H1 (cell line): Measurements from ENCODE around the gene SPRYD4. TPM values are rescaled to one million over a fixed set of nuclear protein-coding genes. Genes with fewer than 3 reads are reported as not detected.

Source experiments
- CTCF ChIA-PET: fragments of 300-600 bp; sonication (Branson Sonifier 250); formaldehyde crosslinking; loops from one replicate; lab custom pipeline; 2021; ENCODE audit not compliant: partially characterized antibody; lab: Charles Lee
- POLR2A ChIA-PET: fragments of 300-600 bp; sonication (Branson Sonifier 250); formaldehyde crosslinking; loops from one replicate; lab custom pipeline; 2021; ENCODE audit warnings: inconsistent platforms; ENCODE audit not compliant: partially characterized antibody; lab: Charles Lee
- DNase-seq, 2 experiments: peaks; one replicate each; pipeline versions ENCODE4 v3.0.0 to v3.0.0-alpha.2; 2010 to 2022; ENCODE audit warnings: low spot score in 2 of 2, low read depth in 1 of 2, mixed read lengths in 1 of 2
- FAIRE-seq: peaks from 2 replicates; lab custom pipeline; 2011; peaks lifted over from hg19 to GRCh38; lab: Jason Lieb, UNC
- H2AFZ ChIP-seq: 2 replicates; pipeline ENCODE4 v1.8.1; 2012; ENCODE audit warnings: low read length, inconsistent platforms
- H2AK5ac ChIP-seq: 2 replicates; pipeline ENCODE4 v1.6.1; 2013; ENCODE audit warnings: low read depth, low read length
- H2BK120ac ChIP-seq: replicated peaks from 2 replicates; pipeline ENCODE3; 2013; ENCODE audit warnings: low read depth, low read length, inconsistent platforms
- H2BK12ac ChIP-seq: 2 replicates; pipeline ENCODE4 v1.6.1; 2013; ENCODE audit warnings: low read depth, low read length
- H2BK15ac ChIP-seq: 2 replicates; pipeline ENCODE4 v1.6.1; 2013; ENCODE audit warnings: low read length
- H2BK20ac ChIP-seq: 2 replicates; pipeline ENCODE4 v1.6.1; 2013; ENCODE audit warnings: low read length
- H2BK5ac ChIP-seq: 2 replicates; pipeline ENCODE4 v1.6.1; 2013; ENCODE audit warnings: low read depth, low read length
- H3K14ac ChIP-seq: 2 replicates; pipeline ENCODE4 v1.6.1; 2013; ENCODE audit warnings: inconsistent platforms; ENCODE audit not compliant: insufficient read length
- H3K18ac ChIP-seq: 2 replicates; pipeline ENCODE4 v1.6.1; 2013; ENCODE audit warnings: low read length; ENCODE audit errors: extremely low read depth
- H3K23ac ChIP-seq: 2 replicates; pipeline ENCODE4 v1.6.1; 2013; ENCODE audit warnings: inconsistent platforms; ENCODE audit not compliant: insufficient read length
- H3K23me2 ChIP-seq: 2 replicates; pipeline ENCODE4 v1.6.1; 2013; ENCODE audit warnings: low read depth, low read length
- H3K27ac ChIP-seq: 2 replicates; pipeline ENCODE4 v1.6.1; 2011; ENCODE audit warnings: low read depth, low read length, inconsistent platforms
- H3K27me3 ChIP-seq, 4 experiments: replicated peaks in 1 of 4; 1 replicate in 1 of 4; 2 replicates in 3 of 4; pipeline versions ENCODE4 v1.6.1 to v1.8.1; 2011 to 2013; ENCODE audit warnings: low read length in 3 of 4, mild to moderate bottlenecking in 3 of 4, inconsistent platforms in 2 of 4, mixed read lengths in 2 of 4, moderate library complexity in 1 of 4; ENCODE audit not compliant: control insufficient read depth in 3 of 4, insufficient read depth in 3 of 4; ENCODE audit errors: extremely low read depth in 1 of 4
- H3K36me3 ChIP-seq, 4 experiments: 2 replicates each; pipeline versions ENCODE4 v1.6.1 to v1.8.1; 2011 to 2013; ENCODE audit warnings: mild to moderate bottlenecking in 4 of 4, low read length in 3 of 4, moderate library complexity in 2 of 4, control low read depth in 1 of 4, inconsistent platforms in 1 of 4; ENCODE audit not compliant: insufficient read depth in 4 of 4, control insufficient read depth in 2 of 4
- H3K4ac ChIP-seq: replicated peaks from 2 replicates; pipeline ENCODE3; 2013; ENCODE audit warnings: low read length, low read depth, mixed read lengths, inconsistent platforms; ENCODE audit not compliant: insufficient read length
- H3K4me1 ChIP-seq, 4 experiments: replicated peaks in 1 of 4; 1 replicate in 1 of 4; 2 replicates in 3 of 4; pipeline versions ENCODE4 v1.6.1 to v1.8.1; 2011 to 2013; ENCODE audit warnings: low read length in 3 of 4, inconsistent platforms in 2 of 4, mixed read lengths in 1 of 4; ENCODE audit not compliant: insufficient read depth in 4 of 4, control insufficient read depth in 3 of 4
- H3K4me2 ChIP-seq, 2 experiments: 2 replicates each; pipeline versions ENCODE4 v1.6.1 to v1.8.1; 2011 to 2013; ENCODE audit warnings: low read depth in 2 of 2, low read length in 2 of 2, control low read depth in 1 of 2, inconsistent platforms in 1 of 2, mild to moderate bottlenecking in 1 of 2; ENCODE audit not compliant: insufficient read depth in 1 of 2
- H3K4me3 ChIP-seq, 4 experiments: fragments of 200-600, 300-600 bp in 1 of 4; sonication (generic), shearing (Covaris generic), sonication (Bioruptor Twin) in 1 of 4; 2 replicates each; pipeline versions ENCODE4 v1.5.1 to v1.8.1; 2011 to 2016; ENCODE audit warnings: low read length in 4 of 4, low read depth in 3 of 4, control low read depth in 2 of 4, inconsistent platforms in 2 of 4, mild to moderate bottlenecking in 2 of 4, mixed read lengths in 1 of 4, moderate library complexity in 1 of 4; ENCODE audit not compliant: insufficient read depth in 2 of 4; ENCODE audit errors: extremely low read depth in 1 of 4
- H3K56ac ChIP-seq: replicated peaks from 2 replicates; pipeline ENCODE3; 2013; ENCODE audit warnings: low read depth, mild to moderate bottlenecking, mixed read lengths, low read length, inconsistent platforms; ENCODE audit not compliant: insufficient read length
- H3K79me1 ChIP-seq: 2 replicates; pipeline ENCODE4 v1.6.1; 2013; ENCODE audit warnings: low read depth, low read length, control low read depth
- H3K79me2 ChIP-seq, 2 experiments: 2 replicates each; pipeline versions ENCODE4 v1.6.1 to v1.8.1; 2012 to 2013; ENCODE audit warnings: low read length in 2 of 2, mild to moderate bottlenecking in 2 of 2, inconsistent platforms in 1 of 2; ENCODE audit not compliant: insufficient read depth in 2 of 2, control insufficient read depth in 1 of 2
- H3K9ac ChIP-seq, 4 experiments: replicated peaks in 1 of 4; 1 replicate in 1 of 4; 2 replicates in 3 of 4; pipeline versions ENCODE4 v1.6.1 to v1.8.1; 2011 to 2013; ENCODE audit warnings: low read depth in 3 of 4, low read length in 3 of 4, control low read depth in 2 of 4, mild to moderate bottlenecking in 2 of 4, moderate library complexity in 2 of 4, inconsistent platforms in 1 of 4; ENCODE audit errors: extremely low read depth in 1 of 4
- H3K9me3 ChIP-seq, 2 experiments: 2 replicates each; pipeline versions ENCODE4 v1.6.1 to v1.8.1; 2012 to 2013; ENCODE audit warnings: mild to moderate bottlenecking in 2 of 2, moderate library complexity in 2 of 2, control low read depth in 1 of 2, inconsistent platforms in 1 of 2, low read depth in 1 of 2, low read length in 1 of 2, mixed read lengths in 1 of 2; ENCODE audit not compliant: insufficient read depth in 2 of 2
- H4K20me1 ChIP-seq, 2 experiments: replicated peaks in 1 of 2; 2 replicates each; pipeline versions ENCODE3 to v1.8.1; 2011 to 2013; ENCODE audit warnings: inconsistent platforms in 2 of 2, low read length in 2 of 2, mild to moderate bottlenecking in 1 of 2; ENCODE audit not compliant: insufficient read depth in 2 of 2, control insufficient read depth in 1 of 2
- H4K5ac ChIP-seq: 2 replicates; pipeline ENCODE4 v1.6.1; 2013; ENCODE audit warnings: low read length, low read depth, mixed read lengths, inconsistent platforms; ENCODE audit not compliant: insufficient read length
- H4K8ac ChIP-seq: 2 replicates; pipeline ENCODE4 v1.8.0; 2013; ENCODE audit warnings: mild to moderate bottlenecking, moderate library complexity, low read length, inconsistent platforms; ENCODE audit not compliant: insufficient read depth; ENCODE audit errors: extremely low read depth
- H4K91ac ChIP-seq: replicated peaks from 2 replicates; pipeline ENCODE3; 2013; ENCODE audit warnings: low read length, mixed read lengths, inconsistent platforms; ENCODE audit not compliant: insufficient read length
- CEBPB ChIP-seq: IDR thresholded peaks from 2 replicates; pipeline ENCODE4 v1.6.1; 2012; ENCODE audit warnings: low read depth, low read length
- CHD1 ChIP-seq: IDR thresholded peaks from 2 replicates; pipeline ENCODE4 v1.6.1; 2012; ENCODE audit warnings: low read depth, low read length, improper control_type of control experiment
- CTBP2 ChIP-seq: IDR thresholded peaks from 2 replicates; pipeline ENCODE4 v1.7.0; 2011; ENCODE audit warnings: borderline replicate concordance, mild to moderate bottlenecking, moderate library complexity, mixed read lengths, low read length; ENCODE audit not compliant: insufficient read depth, insufficient read length
- WGBS, 2 experiments: shearing (Covaris generic) in 1 of 2; methylation state at CpG; one replicate each; pipeline versions ENCODE4 v1.1.6 to v1.1.7; 2013 to 2015; ENCODE audit warnings: low lambda C conversion rate in 2 of 2, mixed read lengths in 2 of 2, inconsistent platforms in 1 of 2, low coverage in 1 of 2, missing lambda C conversion rate in 1 of 2; ENCODE audit not compliant: insufficient replicate concordance in 2 of 2, insufficient coverage in 1 of 2, insufficient read length in 1 of 2; ENCODE audit errors: extremely low coverage in 1 of 2, missing lambda C conversion rate in 1 of 2; 5-methylcytosine and 5-hydroxymethylcytosine counted together
- polyA plus RNA-seq, 7 experiments: library from polyadenylated mRNA; depleted of rRNA in 3 of 7; stranded (reverse) in 5 of 7; unstranded in 2 of 7; fragments of >200 nt in 5 of 7; fragments of 200-250 nt in 2 of 7; gene quantifications; 1 replicate in 5 of 7; 2 replicates in 1 of 7; 4 replicates in 1 of 7; pipeline versions ENCODE4 v1.2.1 to v1.2.3, GENCODE V29; 2011 to 2013; ENCODE audit warnings: missing spikeins in 2 of 7, mixed read lengths in 2 of 7
- total RNA-seq: library from RNA; stranded (reverse); fragmentation: NEBNext Ultra II Directional; extraction: Animal tissue kit (Norgen Biotek cat#: 25700); gene quantifications from 2 replicates; pipeline ENCODE4 v1.2.1, GENCODE V29; 2021

The SPRYD4 gene
- total and polyA plus RNA-seq, 2 of the 8 experiments (the other 6 are each of a cell fraction or from before 2014, with no cell fraction given), result 4.3 to 5.3 TPM

DNA sequence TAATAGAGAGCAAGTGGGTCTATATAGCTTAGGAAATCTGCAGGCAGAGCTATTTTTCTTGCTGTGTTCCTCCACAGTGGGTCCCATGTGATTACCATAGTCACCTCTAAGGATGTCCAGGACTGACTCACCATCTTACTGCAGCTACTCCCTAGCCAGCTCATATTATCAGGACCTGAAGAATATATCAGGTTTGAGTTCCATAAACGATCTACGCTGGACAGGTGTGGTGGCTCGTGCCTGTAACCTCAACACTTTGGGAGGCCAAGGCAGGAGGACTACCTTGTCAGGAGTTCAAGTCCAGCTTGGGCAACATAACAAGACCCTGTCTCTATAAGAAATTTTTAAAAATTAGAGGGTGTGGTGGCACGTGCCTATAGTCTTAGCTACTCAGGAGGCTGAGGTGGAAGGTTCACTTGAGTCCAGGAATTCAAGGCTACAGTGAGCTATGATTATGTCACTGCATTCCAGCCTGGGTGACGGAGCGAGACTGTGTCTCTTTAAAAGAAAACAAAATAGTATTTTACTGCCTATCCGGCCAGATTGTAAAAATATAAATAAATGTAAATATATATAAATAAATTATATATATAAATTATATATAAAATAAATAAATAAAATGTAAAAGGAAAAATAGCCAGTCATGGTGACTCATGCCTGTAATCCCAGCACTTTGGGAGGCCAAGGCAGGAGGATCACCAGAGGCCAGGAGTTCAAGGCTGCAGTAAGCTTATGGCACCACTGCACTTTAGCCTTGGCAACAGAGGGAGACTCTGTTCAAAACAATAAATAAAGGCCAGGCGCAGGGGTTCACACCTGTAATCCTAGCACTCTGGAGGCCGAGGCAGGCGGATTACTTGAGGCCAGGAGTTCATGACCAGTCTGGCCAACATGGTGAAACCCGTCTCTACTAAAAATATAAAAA lies 6.9 kb upstream of the SPRYD4 start:
- Histone ChIP-seq H2BK5ac (no peak overlapping the region), H3K23ac (no peak overlapping the region), H3K18ac (no peak overlapping the region), H3K27ac (no peak overlapping the region), H3K36me3 (no peaks in the 10 kb centered on the region), H2AK5ac (no peak overlapping the region), H4K91ac (no peak overlapping the region), H3K79me2 (no peaks in the 10 kb centered on the region), H3K9ac (no peak overlapping the region), H3K4me2 (no peak overlapping the region), H3K23me2 (no peaks in the 10 kb centered on the region), H2BK15ac (no peak overlapping the region), H4K20me1 (no peaks in the 10 kb centered on the region), H3K14ac (no peak overlapping the region), H3K9me3 (no peaks in the 10 kb centered on the region), H4K8ac (no peak overlapping the region), H3K56ac (no peak overlapping the region), H3K4me1 (peaks cover 4 to 9% (median 6%) of the 10 kb centered on the region in 4 experiments; a peak in 6 of 7 replicates), H3K27me3 (no peaks in the 10 kb centered on the region), H3K4me3 (no peak overlapping the region), H2AFZ (0 out of 2 replicates have a peak overlapping the region, but pooled peaks have one; percentile 3), H3K79me1 (no peaks in the 10 kb centered on the region), H2BK12ac (peak overlapping the region; percentile 60; the same call in 1 of the 2 replicates), H2BK20ac (no peak overlapping the region), H3K4ac (no peak overlapping the region), H4K5ac (no peak overlapping the region), H2BK120ac (no peak overlapping the region)
- CTCF ChIA-PET, result interaction anchor here (0.7 to 9.0 kb wide), 12 partner anchors 9 to 231 kb away, joined by 3 to 124 read pairs (median 4); partner anchors contain the start of genes MIP and TIMELESS
- POLR2A ChIA-PET, result interaction anchor here (0.6 to 7.6 kb wide), 12 partner anchors 10 to 203 kb away, joined by 3 to 74 read pairs (median 4); partner anchors contain the start of genes ANKRD52, CNPY2, MIP and TIMELESS
- FAIRE-seq (no peak), DNase-seq (no peak)
- 91% methylated on average over 11 of the region's 11 CpGs; no CpG with 5 or more reads in 1 of the 2 experiments for WGBS, 2 experiments
- TF ChIP-seq CHD1 (no peak), CEBPB (no peak), CTBP2 (no peak)
